ENCODE measurements around the gene EML6.

DNA sequence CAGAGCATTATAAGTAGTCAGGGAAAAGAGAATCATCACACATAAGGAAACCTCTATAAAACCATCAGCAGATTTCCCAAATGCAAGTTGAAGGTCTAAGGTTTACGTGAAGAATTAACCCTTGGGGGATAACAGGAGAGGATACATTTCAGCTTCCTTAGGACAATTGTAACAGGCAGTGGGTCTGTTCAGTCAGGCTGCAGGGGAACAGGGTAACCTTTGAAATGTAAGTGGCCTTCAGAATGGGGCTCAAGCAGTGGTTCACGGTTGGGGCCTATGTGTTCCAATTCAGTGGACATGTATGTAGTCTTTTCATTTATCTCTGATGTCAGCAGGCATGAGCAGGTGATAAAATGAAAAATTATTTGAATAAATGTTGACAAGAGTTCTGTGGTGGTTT is 139.3 kb downstream of the EML6 start:
- TF ChIP-seq POLR2A (IDR thresholded peaks at IDR 0.05; ENCODE audit: low read length) = no peak
- no peak for TF ChIP-seq GATA1 (IDR thresholded peaks at IDR 0.05; ENCODE audit: low read depth, low read length)
